B cell (primary cell): ENCODE results near the gene NEK6.

Experiments
- EZH2 ChIP-seq: IDR thresholded peaks from 2 replicates; pipeline ENCODE4 v1.6.1; 2012; ENCODE audit warnings: borderline replicate concordance, low read depth, mild to moderate bottlenecking, moderate library complexity, low read length; ENCODE audit not compliant: insufficient read depth, poor library complexity, severe bottlenecking
- TF ChIP-seq, protein P1 (sequence below): fragments of 200-600 bp; IDR thresholded peaks from one replicate; pipeline ENCODE4 v1.8.0; 2022; ENCODE audit warnings: antibody characterized with exemption, mild to moderate bottlenecking

DNA sequence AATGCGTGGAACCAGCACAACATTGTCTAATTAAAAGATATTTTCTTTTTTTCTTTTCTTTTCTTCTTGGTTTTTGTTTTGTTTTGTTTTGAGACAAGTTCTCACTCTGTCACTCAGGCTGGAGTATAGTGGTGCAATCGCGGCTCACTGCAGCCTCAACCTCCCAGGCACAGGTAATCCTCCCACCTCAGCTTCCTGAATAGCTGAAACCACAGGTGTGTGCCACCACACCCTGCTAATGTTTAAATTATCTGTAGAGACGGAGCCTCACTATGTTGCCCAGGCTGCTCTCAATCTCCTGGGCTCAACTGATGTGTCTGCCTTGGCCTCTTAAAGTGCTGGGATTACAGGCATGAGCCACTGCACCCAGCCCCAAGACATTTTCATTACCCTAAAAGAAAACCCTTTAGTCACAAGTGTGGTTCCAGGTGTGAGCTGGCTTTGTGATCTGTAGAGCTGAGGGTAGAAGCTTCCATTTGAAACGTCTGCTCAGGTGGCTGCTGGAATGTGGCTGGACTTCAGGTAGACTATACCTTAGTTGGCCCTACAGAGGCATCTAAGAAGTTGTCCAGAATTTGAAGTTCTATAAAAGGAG lies 19.1 kb upstream of the NEK6 start:
- TF ChIP-seq, protein P1, sequence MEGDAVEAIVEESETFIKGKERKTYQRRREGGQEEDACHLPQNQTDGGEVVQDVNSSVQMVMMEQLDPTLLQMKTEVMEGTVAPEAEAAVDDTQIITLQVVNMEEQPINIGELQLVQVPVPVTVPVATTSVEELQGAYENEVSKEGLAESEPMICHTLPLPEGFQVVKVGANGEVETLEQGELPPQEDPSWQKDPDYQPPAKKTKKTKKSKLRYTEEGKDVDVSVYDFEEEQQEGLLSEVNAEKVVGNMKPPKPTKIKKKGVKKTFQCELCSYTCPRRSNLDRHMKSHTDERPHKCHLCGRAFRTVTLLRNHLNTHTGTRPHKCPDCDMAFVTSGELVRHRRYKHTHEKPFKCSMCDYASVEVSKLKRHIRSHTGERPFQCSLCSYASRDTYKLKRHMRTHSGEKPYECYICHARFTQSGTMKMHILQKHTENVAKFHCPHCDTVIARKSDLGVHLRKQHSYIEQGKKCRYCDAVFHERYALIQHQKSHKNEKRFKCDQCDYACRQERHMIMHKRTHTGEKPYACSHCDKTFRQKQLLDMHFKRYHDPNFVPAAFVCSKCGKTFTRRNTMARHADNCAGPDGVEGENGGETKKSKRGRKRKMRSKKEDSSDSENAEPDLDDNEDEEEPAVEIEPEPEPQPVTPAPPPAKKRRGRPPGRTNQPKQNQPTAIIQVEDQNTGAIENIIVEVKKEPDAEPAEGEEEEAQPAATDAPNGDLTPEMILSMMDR = no peak
- no peak for TF ChIP-seq EZH2
